Skeletal muscle cell (primary cell): ENCODE results near the gene DSN1.

Experiments
- DNase-seq: peaks from one replicate; pipeline ENCODE4 v3.0.0-alpha.2; 2010; ENCODE audit warnings: low read depth
- H3K4me3 ChIP-seq: 2 replicates; pipeline ENCODE4 v1.5.1; 2011; ENCODE audit warnings: low read depth, mild to moderate bottlenecking, control low read depth, low read length, moderate library complexity

Gene DSN1

GRCh38 chr20:36717657-36718056 lies 55.9 kb downstream of the DSN1 start:
- DNase-seq = no peak
- H3K4me3 ChIP-seq = no peak overlapping the region

GRCh38 chr20:36717021-36717420 lies 56.5 kb downstream of the DSN1 start:
- no peak overlapping the region for H3K4me3 ChIP-seq
- DNase-seq = no peak

GRCh38 chr20:36712775-36713174 lies 60.8 kb downstream of the DSN1 start:
- DNase-seq = no peak
- no peak overlapping the region for H3K4me3 ChIP-seq

GRCh38 chr20:36709126-36709525 lies 64.4 kb downstream of the DSN1 start:
- no peak for DNase-seq
- no peak overlapping the region for H3K4me3 ChIP-seq

- no peak for DNase-seq
- no peak overlapping the region for H3K4me3 ChIP-seq
Measured at GRCh38 chr20:36703530-36703929, 70.0 kb downstream of the DSN1 start.
